SU-DHL-6 (cell line): Measurements from ENCODE around the gene HEATR5A.
"Not testable (repeated sequence)": the region's sequence is repeated elsewhere in the genome, so short reads cannot be mapped to it uniquely, and the experiment has no call there.

Experiments used
- H2AFZ ChIP-seq: fragments of 200-600 bp; sonication (generic); 2 replicates; pipeline ENCODE4 v1.6.1; 2014; ENCODE audit warnings: low read depth, mild to moderate bottlenecking, moderate library complexity, mixed read lengths, antibody characterized with exemption, low read length; ENCODE audit not compliant: severe bottlenecking
- H3F3A ChIP-seq: fragments of 200-600 bp; shearing (Covaris generic); 2 replicates; pipeline ENCODE4 v1.6.0; 2016; ENCODE audit warnings: antibody characterized with exemption, mild to moderate bottlenecking; ENCODE audit not compliant: insufficient read depth
- H3K27ac ChIP-seq: fragments of 200-600 bp; sonication (generic); 2 replicates; pipeline ENCODE4 v1.5.1; 2016; ENCODE audit warnings: low read depth, mild to moderate bottlenecking, low read length, moderate library complexity, mixed read lengths
- H3K27me3 ChIP-seq: fragments of 200-600 bp; sonication (generic), shearing (Covaris generic); 2 replicates; pipeline ENCODE4 v1.6.0; 2014; ENCODE audit warnings: mild to moderate bottlenecking, low read length
- H3K36me3 ChIP-seq: fragments of 200-600 bp; sonication (generic); 2 replicates; pipeline ENCODE4 v1.6.1; 2014; ENCODE audit warnings: mild to moderate bottlenecking, low read length, mixed read lengths
- H3K4me2 ChIP-seq: fragments of 300-600, 200-600 bp; shearing (Covaris generic), sonication (generic); 2 replicates; pipeline ENCODE4 v1.6.0; 2014; ENCODE audit warnings: low read length, low read depth, mild to moderate bottlenecking; ENCODE audit not compliant: poor library complexity, severe bottlenecking
- H3K4me3 ChIP-seq: fragments of 200-600 bp; sonication (generic); 2 replicates; pipeline ENCODE4 v1.5.1; 2014; ENCODE audit warnings: antibody characterized with exemption, low read length, mild to moderate bottlenecking, mixed read lengths; ENCODE audit not compliant: insufficient read depth, poor library complexity, severe bottlenecking
- H3K79me2 ChIP-seq: fragments of 200-600 bp; sonication (generic); 2 replicates; pipeline ENCODE4 v1.6.1; 2014; ENCODE audit warnings: mild to moderate bottlenecking, low read length, moderate library complexity; ENCODE audit not compliant: insufficient read depth
- H3K9ac ChIP-seq: fragments of 200-600 bp; sonication (generic); 2 replicates; pipeline ENCODE4 v1.7.0; 2014; ENCODE audit warnings: mild to moderate bottlenecking, low read length
- H3K9me2 ChIP-seq: fragments of 200-600 bp; sonication (generic); replicated peaks from 2 replicates; pipeline ENCODE4 v1.6.1; 2014; ENCODE audit warnings: low read length; ENCODE audit not compliant: insufficient read depth
- H3K9me3 ChIP-seq: fragments of 200-600 bp; sonication (generic); 2 replicates; pipeline ENCODE4 v1.6.1; 2014; ENCODE audit warnings: low read length, mixed read lengths; ENCODE audit not compliant: insufficient read depth
- H4K20me1 ChIP-seq: fragments of 200-600 bp; sonication (generic); 2 replicates; pipeline ENCODE4 v1.6.1; 2014; ENCODE audit warnings: low read depth, mild to moderate bottlenecking, antibody characterized with exemption, low read length, moderate library complexity, mixed read lengths
- CTCF ChIP-seq: fragments of 200-600 bp; sonication (generic); IDR thresholded peaks from one replicate; pipeline ENCODE4 v1.5.1; 2017; ENCODE audit warnings: antibody characterized with exemption, mild to moderate bottlenecking, low read length, moderate library complexity; ENCODE audit not compliant: insufficient read depth, poor library complexity, severe bottlenecking
- EZH2phosphoT487 ChIP-seq: fragments of 200-600 bp; sonication (generic), shearing (Covaris generic); conservative IDR thresholded peaks from 2 replicates; pipeline ENCODE4 v1.6.1; 2018; ENCODE audit warnings: mild to moderate bottlenecking, antibody characterized with exemption, low read length, moderate library complexity, mixed read lengths

The HEATR5A gene

GRCh38 chr14:31258427-31259039 lies 161.8 kb downstream of the HEATR5A start:
- Histone ChIP-seq H3K4me3 (no peak overlapping the region), H3K79me2 (no peaks in the 10 kb centered on the region), H3K4me2 (no peak overlapping the region), H3K9ac (no peak overlapping the region), H4K20me1 (no peaks in the 10 kb centered on the region), H3K27ac (no peak overlapping the region), H3K27me3 (no peaks in the 10 kb centered on the region), H3F3A (no peaks in the 10 kb centered on the region), H2AFZ (no peak overlapping the region), H3K9me2 (no peaks in the 10 kb centered on the region), H3K36me3 (no peaks in the 10 kb centered on the region), H3K9me3 (no peaks in the 10 kb centered on the region)
- TF ChIP-seq CTCF (no peak), EZH2phosphoT487 (no peak)

GRCh38 chr14:31257554-31258426 lies 162.6 kb downstream of the HEATR5A start:
- H3K27me3 ChIP-seq, H3K9ac ChIP-seq, H3K27ac ChIP-seq, H3F3A ChIP-seq, H3K9me2 ChIP-seq, H3K36me3 ChIP-seq, H4K20me1 ChIP-seq, H3K4me2 ChIP-seq, H3K4me3 ChIP-seq, H3K9me3 ChIP-seq, H2AFZ ChIP-seq, H3K79me2 ChIP-seq: not testable (repeated sequence)

GRCh38 chr14:31257244-31257553 lies 163.2 kb downstream of the HEATR5A start:
- Histone ChIP-seq H2AFZ (no peak overlapping the region), H3K9me3 (no peaks in the 10 kb centered on the region), H3K4me3 (no peak overlapping the region), H3K36me3 (no peaks in the 10 kb centered on the region), H3K27ac (no peak overlapping the region), H3K9me2 (no peaks in the 10 kb centered on the region), H3K27me3 (no peaks in the 10 kb centered on the region), H4K20me1 (no peaks in the 10 kb centered on the region), H3F3A (no peaks in the 10 kb centered on the region), H3K79me2 (no peaks in the 10 kb centered on the region), H3K9ac (no peak overlapping the region), H3K4me2 (no peak overlapping the region)
- TF ChIP-seq EZH2phosphoT487 (no peak), CTCF (no peak)
